T-cell (primary cell): ENCODE measurements around the gene MATR3. TPM values are rescaled to one million over a fixed set of nuclear protein-coding genes. Genes with fewer than 3 reads are reported as not detected.
A peak's percentile ranks its signal among the peaks of the same experiment; 100 is the strongest.

Experiments used
- ATAC-seq, 4 experiments: fragments of 200-7000 bp in 3 of 4; fragments of 150-1000 bp in 1 of 4; cut with Tn5 transposase; replicated peaks in 1 of 4; 1 replicate in 3 of 4; 2 replicates in 1 of 4; pipeline ENCODE4 v1.10.0; 2021; ENCODE audit warnings: moderate library complexity in 3 of 4, mild to moderate bottlenecking in 2 of 4, moderate number of reproducible peaks in 1 of 4
- CTCF ChIA-PET, 2 donors: fragments of 300-600 bp; sonication (Branson Sonifier 250); formaldehyde crosslinking; loops; one replicate each; lab custom pipeline; 2022; ENCODE audit warnings: antibody characterized with exemption in 2 of 2; lab: Charles Lee
- POLR2A ChIA-PET, 2 donors: fragments of 300-600 bp; sonication (Branson Sonifier 250); formaldehyde crosslinking; loops; one replicate each; lab custom pipeline; 2022; ENCODE audit warnings: antibody characterized with exemption in 2 of 2; lab: Charles Lee
- DNase-seq, 35 experiments: peaks; one replicate each; pipeline versions ENCODE4 v3.0.0 to v3.0.0-alpha.2; 2013 to 2023
- H3K27ac ChIP-seq: one replicate; pipeline ENCODE4 v1.5.1; 2013; ENCODE audit warnings: low read length
- H3K27me3 ChIP-seq, 2 experiments: replicated peaks in 1 of 2; 1 replicate in 1 of 2; 2 replicates in 1 of 2; pipeline versions ENCODE4 v1.6.1 to v1.7.0; 2013; ENCODE audit warnings: low read length in 1 of 2, mixed read lengths in 1 of 2; ENCODE audit not compliant: control insufficient read depth in 2 of 2, insufficient read depth in 2 of 2; ENCODE audit errors: extremely low read depth in 1 of 2
- H3K36me3 ChIP-seq, 2 donors: 1 replicate in 1 of 2; 2 replicates in 1 of 2; pipeline versions ENCODE4 v1.6.1 to v1.7.0; 2013; ENCODE audit warnings: low read length in 1 of 2; ENCODE audit not compliant: control insufficient read depth in 2 of 2, insufficient read depth in 1 of 2; ENCODE audit errors: extremely low read depth in 1 of 2
- H3K4me1 ChIP-seq, 2 experiments: 1 replicate in 1 of 2; 2 replicates in 1 of 2; pipeline versions ENCODE4 v1.6.1 to v1.7.0; 2013; ENCODE audit warnings: low read length in 2 of 2, mixed read lengths in 1 of 2; ENCODE audit not compliant: insufficient read depth in 2 of 2, control insufficient read depth in 1 of 2; ENCODE audit errors: extremely low read depth in 1 of 2
- H3K4me3 ChIP-seq, 2 donors: 1 replicate in 1 of 2; 2 replicates in 1 of 2; pipeline versions ENCODE4 v1.5.1 to v1.7.0; 2013; ENCODE audit warnings: mild to moderate bottlenecking in 2 of 2, low read length in 1 of 2, moderate library complexity in 1 of 2; ENCODE audit not compliant: control insufficient read depth in 1 of 2; ENCODE audit errors: extremely low read depth in 1 of 2
- H3K9me3 ChIP-seq: 2 replicates; pipeline ENCODE4 v1.7.0; 2013
- H3K27ac Mint-ChIP-seq, 2 donors: one replicate each; pipeline ENCODE4 v1.8.0; 2020 to 2021; ENCODE audit warnings: mild to moderate bottlenecking in 2 of 2, mixed read lengths in 2 of 2
- H3K27me3 Mint-ChIP-seq, 2 donors: one replicate each; pipeline ENCODE4 v1.8.0; 2021 to 2022; ENCODE audit warnings: mixed read lengths in 2 of 2
- H3K36me3 Mint-ChIP-seq: one replicate; pipeline ENCODE4 v1.8.0; 2021; ENCODE audit warnings: mixed read lengths
- H3K4me1 Mint-ChIP-seq, 3 donors: one replicate each; pipeline ENCODE4 v1.8.0; 2020 to 2022; ENCODE audit warnings: mixed read lengths in 3 of 3, mild to moderate bottlenecking in 1 of 3
- H3K4me3 Mint-ChIP-seq, 3 donors: one replicate each; pipeline ENCODE4 v1.8.0; 2020 to 2022; ENCODE audit warnings: mild to moderate bottlenecking in 3 of 3, mixed read lengths in 3 of 3, moderate library complexity in 3 of 3
- H3K9me3 Mint-ChIP-seq, 3 donors: one replicate each; pipeline ENCODE4 v1.8.0; 2020 to 2022; ENCODE audit warnings: mixed read lengths in 3 of 3
- WGBS: methylation state at CpG from one replicate; pipeline ENCODE4 v1.1.5; 2013; ENCODE audit warnings: missing lambda C conversion rate; ENCODE audit not compliant: insufficient coverage; 5-methylcytosine and 5-hydroxymethylcytosine counted together
- total RNA-seq, 35 experiments: library from RNA in 6 of 35; stranded (reverse) in 6 of 35; fragments of 120-200 nt in 1 of 35; gene quantifications; one replicate each; pipeline versions ENCODE4 v1.2.1 to v1.2.4 and lab custom pipeline; 2013 to 2026

Gene MATR3
- total RNA-seq, 5 donors from 2014 or later (not counting 1 experiment from before 2014, with no cell fraction given), result 187 to 359 (median 200) TPM

DNA sequence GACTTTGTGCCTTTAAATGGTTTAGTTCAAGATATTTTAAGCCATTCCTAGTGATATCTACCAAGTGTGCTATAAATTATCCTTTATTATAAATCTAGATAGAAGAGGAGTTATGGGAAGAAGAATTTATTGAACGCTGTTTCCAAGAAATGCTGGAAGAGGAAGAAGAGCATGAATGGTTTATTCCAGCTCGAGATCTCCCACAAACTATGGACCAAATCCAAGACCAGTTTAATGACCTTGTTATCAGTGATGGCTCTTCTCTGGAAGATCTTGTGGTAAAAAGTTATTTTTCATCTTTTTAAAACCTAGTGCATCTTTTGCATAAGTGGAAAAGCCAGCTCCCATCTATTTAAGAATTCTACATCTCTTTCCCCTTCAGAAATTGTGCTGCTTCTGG lies 70.9 kb downstream of the MATR3 start:
- no peak for ATAC-seq
- Histone ChIP-seq H3K36me3 (peaks cover 9 to 55% of the 10 kb centered on the region in 2 donors), H3K27me3 (no peaks in the 10 kb centered on the region), H3K27ac (no peak overlapping the region), H3K9me3 (no peaks in the 10 kb centered on the region), H3K4me1 (no peaks in the 10 kb centered on the region), H3K4me3 (no peak overlapping the region)
- no peak overlapping the region for H3K4me3 Mint-ChIP-seq
- DNase-seq, result no peak
- CTCF ChIA-PET, result no interaction called here
- no peak overlapping the region for H3K27ac Mint-ChIP-seq
- H3K27me3 Mint-ChIP-seq, result no peaks in the 10 kb centered on the region
- peaks cover 5 to 13% (median 13%) of the 10 kb centered on the region in 3 donors for H3K4me1 Mint-ChIP-seq
- no peaks in the 10 kb centered on the region for H3K9me3 Mint-ChIP-seq
- peaks cover 33% of the 10 kb centered on the region for H3K36me3 Mint-ChIP-seq
- POLR2A ChIA-PET, result no interaction called here
- no CpG with 5 or more reads among the region's 2 CpGs for WGBS

DNA sequence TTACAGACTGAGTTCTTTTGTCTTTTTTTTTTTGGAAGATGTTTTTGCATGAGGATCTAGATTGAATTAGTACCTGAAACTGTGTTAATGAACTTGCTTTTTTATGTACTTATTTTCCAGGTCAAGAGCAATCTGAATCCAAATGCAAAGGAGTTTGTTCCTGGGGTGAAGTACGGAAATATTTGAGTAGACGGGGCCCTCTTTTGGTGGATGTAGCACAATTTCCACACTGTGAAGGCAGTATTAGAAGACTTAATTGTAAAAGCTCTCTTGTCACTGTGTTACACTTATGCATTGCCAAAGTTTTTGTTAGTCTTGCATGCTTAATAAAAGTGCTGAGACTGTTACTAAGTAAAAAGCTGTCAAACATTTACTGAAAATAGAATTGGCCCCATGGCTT lies 75.1 kb downstream of the MATR3 start:
- Mint-ChIP-seq H3K4me3 (no peak overlapping the region), H3K36me3 (peaks cover 51% of the 10 kb centered on the region), H3K27ac (peak overlapping the region in 1 of 2 donors; percentile 7), H3K27me3 (no peaks in the 10 kb centered on the region), H3K4me1 (peaks cover 0 to 1% (median 0%) of the 10 kb centered on the region in 3 donors), H3K9me3 (no peaks in the 10 kb centered on the region)
- H3K4me1 ChIP-seq, result no peaks in the 10 kb centered on the region
- H3K36me3 ChIP-seq, result peaks cover 6 to 72% of the 10 kb centered on the region in 2 donors
- WGBS, result no CpG with 5 or more reads among the region's 2 CpGs
- no peaks in the 10 kb centered on the region for H3K27me3 ChIP-seq
- POLR2A ChIA-PET, result interaction anchor here (0.5 to 0.7 kb wide), 3 partner anchors 22 to 1655 kb away, joined by 3 read pairs; no protein-coding TSS in a partner anchor
- no peak overlapping the region for H3K27ac ChIP-seq
- CTCF ChIA-PET, result interaction anchor here (0.6 to 1.6 kb wide), 3 partner anchors 27 to 836 kb away, joined by 3 to 6 read pairs (median 3); partner anchors contain the start of gene PAIP2 (in 1 of the 2)
- ATAC-seq, result no peak
- H3K4me3 ChIP-seq, result no peak overlapping the region
- DNase-seq, result no peak
- no peaks in the 10 kb centered on the region for H3K9me3 ChIP-seq

DNA sequence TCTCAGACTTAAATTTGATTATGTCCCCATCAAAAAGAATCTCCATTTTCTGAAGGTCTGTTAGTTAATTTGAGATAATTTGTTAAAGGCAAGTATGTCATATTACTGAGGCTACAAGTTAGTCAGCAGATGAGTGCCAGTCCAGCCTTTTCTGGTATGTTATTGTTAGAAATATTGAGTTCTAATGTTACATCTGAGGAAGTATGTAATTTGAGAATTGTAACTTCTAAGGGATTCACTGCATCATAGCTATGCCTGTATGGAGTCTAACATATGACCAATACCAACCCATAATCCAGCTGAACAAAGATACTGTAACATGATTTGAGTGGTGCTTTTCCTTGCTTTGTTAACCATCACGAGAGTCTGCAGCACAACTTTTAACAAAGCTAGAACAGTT lies 75.6 kb downstream of the MATR3 start:
- Histone ChIP-seq H3K9me3 (no peaks in the 10 kb centered on the region), H3K4me1 (no peaks in the 10 kb centered on the region), H3K4me3 (no peak overlapping the region), H3K27me3 (no peaks in the 10 kb centered on the region), H3K36me3 (peaks cover 6 to 69% of the 10 kb centered on the region in 2 donors), H3K27ac (no peak overlapping the region)
- POLR2A ChIA-PET, result interaction anchor here in 1 of 2 donors (0.6 kb wide), 1 partner anchor 66 kb away, joined by 3 read pairs; no protein-coding TSS in a partner anchor
- Mint-ChIP-seq H3K9me3 (no peaks in the 10 kb centered on the region), H3K27me3 (no peaks in the 10 kb centered on the region), H3K36me3 (peaks cover 50% of the 10 kb centered on the region), H3K4me1 (peaks cover 0 to 1% (median 0%) of the 10 kb centered on the region in 3 donors), H3K27ac (no peak overlapping the region), H3K4me3 (no peak overlapping the region)
- DNase-seq (no peak), ATAC-seq (no peak)
- WGBS, result no CpG with 5 or more reads among the region's 1 CpG
- CTCF ChIA-PET, result interaction anchor here (0.7 to 1.6 kb wide), 2 partner anchors 28 to 81 kb away, joined by 3 to 6 read pairs; partner anchors contain the start of gene PAIP2 (in 1 of the 2)

DNA sequence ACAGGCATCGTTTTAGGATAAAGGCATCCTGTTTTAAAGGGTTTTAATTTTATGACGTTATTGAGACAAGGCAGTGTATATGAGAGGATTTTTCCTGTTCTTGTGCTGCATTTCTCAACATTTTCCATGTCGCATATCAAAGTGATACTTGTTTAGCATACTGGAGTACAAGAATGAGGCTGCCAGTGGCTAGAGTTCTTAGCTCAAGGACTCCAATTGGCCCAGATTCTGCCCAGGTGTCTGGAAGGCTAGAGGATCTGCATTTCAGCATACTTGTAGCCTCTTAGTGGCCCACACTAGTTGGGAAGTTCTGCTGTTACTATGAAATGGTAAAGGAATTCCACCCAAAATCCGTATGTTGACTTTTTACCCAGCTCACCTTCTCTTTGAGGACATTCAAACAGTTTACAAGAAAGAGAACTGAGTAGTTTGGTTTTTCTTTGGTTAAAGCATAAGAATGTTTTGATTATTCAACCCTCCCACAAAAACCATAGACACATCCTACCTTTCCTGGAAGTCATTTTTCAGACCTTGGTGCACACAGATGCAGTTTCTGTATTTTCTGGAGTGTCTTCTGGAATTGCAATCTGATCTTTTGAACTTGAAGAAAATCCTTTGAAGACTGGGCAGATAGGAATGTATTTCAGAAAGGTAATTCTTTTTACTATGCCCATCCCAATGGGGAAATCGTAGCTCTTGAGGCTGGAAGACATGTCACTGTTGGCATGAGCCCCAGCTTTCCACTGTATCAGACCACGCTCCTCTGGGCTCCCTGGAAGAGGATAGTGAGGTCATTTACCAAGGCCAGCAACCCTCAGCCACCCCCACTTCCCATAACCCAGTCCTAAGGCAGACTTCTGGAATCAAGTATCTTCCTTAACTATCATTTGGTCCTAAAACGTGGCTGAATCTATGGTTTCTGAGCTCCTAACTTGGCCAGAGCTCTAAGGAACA lies 78.2 kb downstream of the MATR3 start:
- H3K36me3 ChIP-seq, result peaks cover 4 to 50% of the 10 kb centered on the region in 2 donors
- Mint-ChIP-seq H3K27ac (no peak overlapping the region), H3K4me1 (peaks cover 0 to 1% (median 0%) of the 10 kb centered on the region in 3 donors), H3K9me3 (no peaks in the 10 kb centered on the region), H3K27me3 (no peaks in the 10 kb centered on the region), H3K4me3 (no peak overlapping the region), H3K36me3 (peaks cover 42% of the 10 kb centered on the region)
- no peaks in the 10 kb centered on the region for H3K27me3 ChIP-seq
- CTCF ChIA-PET, result no interaction called here
- WGBS, result 93% methylated on average over 3 of the region's 7 CpGs
- DNase-seq (no peak), ATAC-seq (no peak)
- H3K9me3 ChIP-seq, result no peaks in the 10 kb centered on the region
- POLR2A ChIA-PET, result no interaction called here
- H3K4me1 ChIP-seq, result no peaks in the 10 kb centered on the region
- H3K4me3 ChIP-seq, result no peak overlapping the region
- no peak overlapping the region for H3K27ac ChIP-seq

DNA sequence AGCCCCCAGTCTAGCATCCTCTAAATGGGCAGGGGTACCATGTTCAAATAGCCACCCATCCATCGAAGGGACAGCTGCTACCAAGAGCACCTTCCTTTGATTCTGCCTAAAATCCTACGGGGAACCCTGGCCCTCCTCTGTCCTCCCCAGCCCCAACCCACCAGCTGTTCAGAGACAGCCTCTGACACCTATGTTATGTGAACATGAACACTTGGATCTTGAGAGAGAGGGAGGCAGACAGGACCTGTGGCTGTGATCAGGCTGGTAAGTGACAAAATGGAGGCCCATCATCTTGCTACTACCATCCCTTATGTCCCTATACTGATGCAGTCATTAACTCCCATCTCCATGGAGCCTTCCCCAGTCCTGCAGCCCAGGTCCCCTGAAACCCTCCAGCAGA lies 81.4 kb downstream of the MATR3 start:
- Histone ChIP-seq H3K27me3 (no peaks in the 10 kb centered on the region), H3K4me3 (no peak overlapping the region), H3K36me3 (peaks cover 3 to 24% of the 10 kb centered on the region in 2 donors), H3K9me3 (no peaks in the 10 kb centered on the region), H3K4me1 (peaks cover 0 to 3% of the 10 kb centered on the region in 2 experiments), H3K27ac (no peak overlapping the region)
- Mint-ChIP-seq H3K9me3 (no peaks in the 10 kb centered on the region), H3K27ac (no peak overlapping the region), H3K4me3 (no peak overlapping the region), H3K27me3 (no peaks in the 10 kb centered on the region), H3K36me3 (peaks cover 36% of the 10 kb centered on the region), H3K4me1 (peaks cover 0 to 12% (median 2%) of the 10 kb centered on the region in 3 donors)
- DNase-seq (no peak), ATAC-seq (peak in 1 of 4 experiments; percentile 6)
- CTCF ChIA-PET, result no interaction called here
- 100% methylated on average over 1 of the region's 2 CpGs for WGBS
- POLR2A ChIA-PET, result interaction anchor here in 1 of 2 donors (0.7 kb wide), 1 partner anchor 848 kb away, joined by 3 read pairs; no protein-coding TSS in a partner anchor

DNA sequence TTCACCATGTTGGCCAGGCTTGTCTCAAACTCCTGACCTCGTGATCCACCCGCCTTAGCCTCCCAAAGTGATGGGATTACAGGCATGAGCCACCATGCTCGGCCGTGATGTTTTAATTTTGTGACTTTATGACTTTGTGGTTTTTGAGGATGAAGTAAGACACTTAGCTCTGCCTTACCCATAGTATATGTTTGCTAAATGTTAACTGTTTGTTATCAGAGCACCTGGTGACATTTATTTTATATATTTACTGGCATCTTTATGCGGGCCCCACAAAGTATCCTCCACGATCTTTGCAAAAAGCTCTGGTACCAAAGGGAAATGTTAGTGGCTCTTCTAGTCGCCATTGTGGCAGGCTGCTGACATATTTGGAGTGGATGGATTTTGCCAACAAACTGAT lies 82.8 kb downstream of the MATR3 start:
- ChIA-PET CTCF (no interaction called here), POLR2A (no interaction called here)
- Histone ChIP-seq H3K4me1 (peaks cover 0 to 3% of the 10 kb centered on the region in 2 experiments), H3K4me3 (no peak overlapping the region), H3K36me3 (peaks cover under 1 to 17% of the 10 kb centered on the region in 2 donors), H3K27ac (no peak overlapping the region), H3K27me3 (no peaks in the 10 kb centered on the region), H3K9me3 (no peaks in the 10 kb centered on the region)
- H3K27ac Mint-ChIP-seq, result no peak overlapping the region
- DNase-seq, result no peak
- peaks cover 0 to 12% (median 2%) of the 10 kb centered on the region in 3 donors for H3K4me1 Mint-ChIP-seq
- H3K9me3 Mint-ChIP-seq, result no peaks in the 10 kb centered on the region
- ATAC-seq, result no peak
- peaks cover 32% of the 10 kb centered on the region for H3K36me3 Mint-ChIP-seq
- H3K4me3 Mint-ChIP-seq, result no peak overlapping the region
- no CpG with 5 or more reads among the region's 7 CpGs for WGBS
- no peaks in the 10 kb centered on the region for H3K27me3 Mint-ChIP-seq
